GM18498 (cell line): ENCODE measurements around the gene MFAP3L.
"Not testable (repeated sequence)": the region's sequence is repeated elsewhere in the genome, so short reads cannot be mapped to it uniquely, and the experiment has no call there.

Source experiments
- ATAC-seq: cut with Tn5 transposase; IDR thresholded peaks from one replicate; pipeline ENCODE4 v1.9.1; 2021; ENCODE audit warnings: mild to moderate bottlenecking, moderate library complexity; ENCODE audit not compliant: unreplicated experiment

MFAP3L gene

DNA sequence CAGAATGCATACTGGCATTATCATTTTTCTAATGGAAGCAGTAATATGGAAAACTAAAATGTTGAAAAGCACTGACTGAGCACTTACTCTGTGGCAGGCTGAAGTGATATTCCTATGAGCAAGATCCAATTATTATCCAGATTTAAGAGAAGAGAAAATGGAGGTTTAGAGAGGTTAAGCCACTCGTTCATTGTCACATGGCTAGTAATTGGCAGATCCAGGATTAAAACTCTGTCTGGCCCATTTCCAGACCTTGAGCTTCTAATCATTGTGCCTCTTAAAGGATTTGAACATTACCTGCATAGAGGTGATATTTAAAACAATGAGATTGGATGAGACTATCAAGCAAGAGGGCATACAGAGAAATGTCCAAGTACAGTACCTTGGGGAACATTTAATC lies 80.6 kb downstream of the MFAP3L start:
- ATAC-seq: no peak

DNA sequence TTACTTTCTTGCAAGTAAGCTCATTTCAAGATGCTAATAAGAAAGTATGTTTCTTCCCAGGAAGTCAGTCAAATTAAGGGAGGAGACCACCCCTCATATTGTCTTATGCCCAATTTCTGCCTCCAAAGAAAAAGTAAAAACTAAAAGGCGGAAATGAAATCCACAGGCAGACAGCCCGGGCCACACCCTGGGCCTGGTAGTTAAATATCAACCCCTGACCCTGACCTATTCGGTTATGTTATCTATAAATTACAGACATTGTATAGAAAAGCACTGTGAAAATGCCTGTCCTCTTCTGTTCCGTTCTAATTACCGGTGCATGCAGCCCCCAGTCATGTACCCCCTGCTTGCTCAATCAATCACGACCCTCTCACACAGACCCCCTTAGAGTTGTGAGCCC lies 82.6 kb downstream of the MFAP3L start:
- ATAC-seq: not testable (repeated sequence)

DNA sequence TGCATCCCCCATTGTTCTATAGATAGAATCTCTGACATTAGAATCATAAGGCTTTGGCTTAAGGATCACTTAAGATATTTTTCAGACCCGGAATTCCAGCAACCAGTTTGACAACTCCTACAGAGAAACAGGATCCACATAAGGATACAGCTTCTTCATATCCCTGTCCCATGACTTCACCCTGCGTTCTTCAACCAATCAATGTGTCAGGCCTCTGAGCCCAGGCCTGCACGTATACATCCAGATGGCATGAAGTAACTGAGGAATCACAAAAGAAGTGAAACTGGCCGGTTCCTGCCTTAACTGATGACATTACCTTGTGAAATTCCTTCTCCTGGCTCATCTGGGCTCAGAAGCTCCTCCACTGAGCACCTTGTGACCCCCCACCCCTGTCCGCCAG lies 85.1 kb downstream of the MFAP3L start:
- no peak for ATAC-seq

DNA sequence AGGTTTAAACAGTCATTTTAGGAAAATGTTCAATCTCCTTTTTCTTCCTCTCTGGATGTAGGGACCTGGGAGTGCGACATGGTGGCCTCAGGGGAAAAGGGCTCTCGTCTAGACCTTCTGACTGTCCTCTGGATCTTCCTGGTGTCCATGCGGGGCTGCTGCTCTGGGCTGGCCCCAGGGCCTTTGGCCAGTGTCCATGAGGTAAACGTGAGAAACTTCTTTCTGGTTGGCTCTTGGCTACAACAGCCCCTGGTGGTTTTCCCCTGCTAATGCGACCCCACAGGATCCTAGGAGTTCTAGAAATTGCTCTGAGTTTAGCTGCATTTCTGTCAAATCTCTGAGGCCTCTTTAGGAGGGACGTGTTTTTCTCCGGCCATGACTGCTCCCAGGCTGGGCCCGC lies 85.7 kb downstream of the MFAP3L start:
- no peak for ATAC-seq
